Effector CD8-positive, alpha-beta T cell (primary cell): ENCODE data around the gene ZNF439.
A peak's percentile ranks its signal among the peaks of the same experiment; 100 is the strongest.
"Not testable (repeated sequence)": the region's sequence is repeated elsewhere in the genome, so short reads cannot be mapped to it uniquely, and the experiment has no call there.

Experiments
- DNase-seq: peaks from one replicate; lab custom pipeline; 2025; lab: John Stamatoyannopoulos, UW
- total RNA-seq, 4 experiments: gene quantifications; one replicate each; lab custom pipeline; 2026; lab: John Stamatoyannopoulos, UW

The ZNF439 gene
- total RNA-seq: 4.9 to 28.3 (median 18.1) reads per million in 4 experiments

DNA sequence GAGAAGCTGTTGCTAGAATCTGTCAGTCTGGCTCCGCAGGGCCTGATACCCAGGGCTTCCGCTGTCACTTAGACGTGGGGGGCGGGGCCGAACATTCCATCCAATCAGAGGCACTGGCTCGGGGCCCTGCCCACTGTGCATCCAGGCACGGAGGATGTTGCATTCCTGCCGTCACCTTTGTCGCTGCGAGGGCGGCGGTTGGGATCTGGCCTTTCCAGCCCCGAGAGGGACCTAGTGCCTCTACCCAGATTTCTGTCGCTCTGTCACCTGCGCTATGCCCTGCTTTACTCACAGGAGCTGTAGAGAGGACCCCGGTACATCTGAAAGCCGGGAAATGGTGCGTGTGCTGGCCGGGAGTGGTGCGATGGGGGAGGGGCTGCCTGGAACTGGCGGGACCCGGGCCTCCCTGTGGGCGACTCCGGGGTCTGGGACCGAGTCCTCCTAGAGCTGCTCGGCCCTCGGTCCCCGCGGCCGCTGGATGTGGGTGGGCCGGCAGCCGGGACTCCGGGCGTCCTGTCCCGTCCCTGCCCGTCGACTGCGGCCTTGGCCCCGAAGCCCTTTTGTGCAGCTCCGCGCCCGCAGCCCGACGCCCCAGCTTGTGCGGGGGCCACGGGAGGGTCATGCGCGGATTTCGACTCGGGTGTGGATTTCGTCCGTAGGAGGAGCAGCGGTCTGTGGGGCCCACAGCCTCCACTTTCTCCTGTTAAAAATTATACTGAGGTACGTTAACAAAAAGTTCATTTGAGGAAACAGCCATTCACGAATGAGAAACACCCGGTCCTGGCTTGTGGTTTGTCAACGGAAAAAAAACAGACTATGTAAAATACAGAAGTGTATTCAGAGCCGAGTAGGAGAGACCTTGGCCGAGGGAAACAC, at the start of gene ZNF439:
ZNF439 (plus strand) TSS at position 133 of the 876 bp plus-strand sequence; CDS start at position 275, 142 bp downstream.
- peak; percentile 91 for DNase-seq

DNA sequence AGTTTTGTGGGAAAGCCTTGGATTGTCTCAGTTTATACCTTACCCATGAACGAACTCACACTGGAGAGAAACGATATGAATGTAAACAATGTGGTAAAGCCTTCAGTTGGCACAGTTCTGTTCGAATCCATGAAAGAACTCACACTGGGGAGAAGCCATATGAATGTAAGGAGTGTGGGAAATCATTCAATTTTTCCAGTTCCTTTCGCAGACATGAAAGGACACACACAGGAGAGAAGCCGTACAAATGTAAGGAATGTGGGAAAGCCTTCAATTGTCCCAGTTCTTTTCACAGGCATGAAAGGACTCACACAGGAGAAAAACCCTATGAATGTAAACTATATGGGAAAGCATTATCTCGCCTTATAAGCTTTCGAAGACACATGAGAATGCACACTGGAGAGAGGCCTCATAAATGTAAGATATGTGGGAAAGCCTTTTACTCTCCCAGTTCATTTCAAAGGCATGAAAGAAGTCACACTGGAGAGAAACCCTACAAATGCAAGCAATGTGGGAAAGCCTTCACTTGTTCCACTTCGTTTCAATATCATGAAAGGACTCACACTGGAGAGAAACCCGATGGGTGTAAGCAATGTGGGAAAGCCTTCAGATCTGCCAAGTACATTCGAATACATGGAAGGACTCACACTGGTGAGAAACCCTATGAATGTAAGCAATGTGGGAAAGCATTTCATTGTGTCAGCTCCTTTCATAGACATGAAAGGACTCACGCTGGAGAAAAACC, 42.0 kb upstream of the ZNF439 start:
- no peak for DNase-seq

DNA sequence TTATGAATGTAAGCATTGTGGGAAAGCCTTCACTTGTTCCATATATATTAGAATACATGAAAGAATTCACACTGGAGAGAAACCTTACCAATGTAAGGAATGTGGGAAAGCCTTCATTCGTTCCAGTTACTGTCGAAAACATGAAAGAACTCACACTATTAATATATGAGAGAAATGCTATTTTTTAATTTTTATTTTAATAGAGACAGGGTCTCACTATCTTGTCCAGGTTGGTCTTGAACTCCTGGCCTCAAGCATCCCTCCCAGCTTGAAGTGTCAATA, 41.5 kb upstream of the ZNF439 start:
- no peak for DNase-seq

DNA sequence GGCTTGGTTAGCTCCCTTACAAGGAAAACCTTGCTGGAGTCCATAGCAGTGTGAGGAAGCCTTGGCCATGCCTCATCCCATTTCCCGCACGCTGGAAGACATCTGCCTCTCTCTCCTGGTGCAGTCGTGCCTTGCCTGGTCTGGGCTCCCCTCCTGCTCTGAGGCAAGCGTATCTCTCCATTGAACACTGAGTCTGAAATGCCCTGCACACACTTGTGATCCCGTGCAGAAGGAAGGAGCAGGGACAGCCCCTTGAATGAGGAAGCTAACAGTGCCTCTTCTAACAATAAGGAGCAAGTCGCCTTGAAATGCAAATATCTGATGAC, 34.9 kb upstream of the ZNF439 start:
- no peak for DNase-seq

DNA sequence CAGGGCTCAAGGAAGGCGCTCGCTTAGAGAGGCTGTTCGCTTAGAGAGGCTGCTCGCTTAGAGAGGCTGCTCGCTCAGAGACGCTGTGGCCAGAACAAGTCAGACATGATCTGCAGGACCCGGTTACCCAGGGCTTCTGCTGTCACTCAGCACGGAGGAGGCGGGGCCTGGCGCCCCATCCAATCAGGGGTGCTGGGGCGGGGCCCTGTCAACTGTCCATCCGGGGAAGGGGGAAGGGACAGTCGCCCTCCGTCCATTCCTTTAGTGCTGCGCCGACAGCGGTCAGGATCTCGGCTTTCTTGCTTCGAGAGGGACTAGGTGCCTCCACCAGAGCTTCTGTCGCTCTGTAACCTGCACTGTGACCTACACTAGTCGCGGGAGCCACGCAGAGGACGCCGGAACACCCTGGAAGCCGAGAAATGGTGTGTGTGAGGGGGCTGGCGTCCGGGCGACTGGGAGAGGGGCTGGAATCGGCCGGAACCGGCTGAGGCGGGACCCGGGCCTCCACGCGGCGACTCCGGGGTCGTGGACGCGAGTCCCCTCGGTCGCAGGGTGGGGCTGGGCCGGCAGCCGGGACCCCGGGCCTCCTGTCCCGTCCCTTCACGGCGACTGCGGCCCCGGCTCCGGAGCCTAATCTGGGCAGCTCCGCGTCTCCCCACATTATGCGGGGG, 34.4 kb upstream of the ZNF439 start, which contains the start of gene ZNF440:
ZNF440 (plus strand) TSS at position 245 of the 671 bp plus-strand sequence; CDS start at position 420, 175 bp downstream.
- peak; percentile 78 for DNase-seq

DNA sequence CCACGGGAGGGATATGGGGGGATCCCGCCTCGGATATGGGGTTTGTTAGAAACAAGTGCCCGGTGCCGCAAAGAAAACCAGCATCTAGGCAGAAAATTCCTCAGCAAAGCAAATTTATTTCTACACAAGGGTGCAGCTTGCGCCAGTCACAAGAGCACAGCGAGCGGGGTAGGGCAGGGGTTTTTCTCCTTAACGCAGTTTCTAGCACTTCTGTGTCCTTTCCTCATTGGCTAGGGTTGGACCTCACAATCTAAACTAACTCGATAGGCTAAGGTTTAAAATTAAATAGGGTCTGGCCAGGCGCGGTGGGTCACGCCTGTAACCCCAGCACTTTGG, 33.9 kb upstream of the ZNF439 start:
- no peak for DNase-seq

DNA sequence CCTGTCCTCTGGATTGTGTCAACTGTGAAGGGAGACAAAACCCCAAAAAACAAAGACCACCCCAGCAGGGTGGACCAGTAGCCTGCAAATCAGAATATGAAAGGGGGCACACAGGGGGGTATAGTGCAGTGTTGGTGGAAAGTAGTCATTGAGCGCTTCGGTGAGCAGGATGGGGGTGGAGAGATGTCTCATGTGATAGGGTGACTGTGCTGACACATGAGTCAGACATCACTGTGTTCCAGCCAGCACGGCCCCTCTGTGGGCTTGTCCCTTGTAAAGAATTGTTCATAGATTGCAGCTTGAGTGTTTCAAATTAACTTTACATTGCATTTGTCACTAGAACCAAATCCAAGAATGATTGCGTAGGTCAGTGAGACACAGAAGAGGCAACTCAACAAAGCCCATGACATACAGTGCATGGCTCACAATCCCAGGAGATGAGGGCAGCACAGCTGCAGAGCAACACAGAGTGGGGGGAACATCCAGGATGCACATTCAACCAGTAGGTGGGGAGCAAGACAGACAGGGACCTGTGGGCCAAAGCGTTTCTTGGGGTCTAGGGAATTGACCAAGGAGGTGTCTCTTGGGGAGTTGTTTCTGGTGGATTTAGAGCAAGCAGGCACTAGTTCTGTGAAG, 26.9 kb upstream of the ZNF439 start:
- no peak for DNase-seq

DNA sequence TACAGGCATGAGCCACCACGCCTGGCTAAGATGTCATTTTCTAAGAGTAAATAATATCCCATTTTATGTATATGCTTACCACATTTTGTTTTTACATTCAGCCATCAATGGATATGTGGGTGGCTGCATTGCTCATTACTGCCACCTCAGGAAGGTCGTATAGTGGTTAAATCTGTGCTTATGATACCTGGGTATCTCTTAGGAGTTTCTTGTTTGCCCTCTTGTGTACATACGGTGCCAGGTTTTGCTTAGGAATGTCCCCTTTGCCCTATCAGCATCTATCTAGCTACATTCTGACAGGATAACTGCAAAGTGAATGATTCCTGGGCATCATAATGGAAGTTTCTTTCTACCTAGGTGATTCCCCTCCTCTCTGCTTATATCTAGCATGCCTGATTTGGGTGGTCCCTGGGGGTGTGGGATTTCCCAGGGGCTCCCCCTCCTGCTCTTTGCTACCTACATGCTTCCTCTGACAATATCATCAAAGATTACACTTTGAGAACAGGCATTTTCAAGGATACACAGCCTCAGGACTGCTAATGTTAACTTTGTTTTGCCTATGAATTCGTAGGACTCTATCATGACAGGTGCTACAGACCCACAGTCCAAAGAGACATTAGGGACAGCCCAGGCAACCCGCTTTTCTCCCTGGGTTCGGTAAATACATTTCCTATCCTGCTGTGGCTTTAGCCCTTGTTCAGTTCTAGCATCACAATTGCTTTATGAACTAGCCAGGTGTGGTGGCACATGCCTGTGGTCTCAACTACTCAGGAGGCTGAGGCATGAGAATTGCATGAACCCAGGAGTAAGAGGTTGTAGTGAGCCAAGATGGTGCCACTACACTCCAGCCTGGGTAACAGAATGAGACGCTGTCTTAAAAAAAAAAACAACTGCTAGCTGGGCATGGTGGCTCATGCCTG, 19.3 kb upstream of the ZNF439 start:
- not testable (repeated sequence) for DNase-seq

DNA sequence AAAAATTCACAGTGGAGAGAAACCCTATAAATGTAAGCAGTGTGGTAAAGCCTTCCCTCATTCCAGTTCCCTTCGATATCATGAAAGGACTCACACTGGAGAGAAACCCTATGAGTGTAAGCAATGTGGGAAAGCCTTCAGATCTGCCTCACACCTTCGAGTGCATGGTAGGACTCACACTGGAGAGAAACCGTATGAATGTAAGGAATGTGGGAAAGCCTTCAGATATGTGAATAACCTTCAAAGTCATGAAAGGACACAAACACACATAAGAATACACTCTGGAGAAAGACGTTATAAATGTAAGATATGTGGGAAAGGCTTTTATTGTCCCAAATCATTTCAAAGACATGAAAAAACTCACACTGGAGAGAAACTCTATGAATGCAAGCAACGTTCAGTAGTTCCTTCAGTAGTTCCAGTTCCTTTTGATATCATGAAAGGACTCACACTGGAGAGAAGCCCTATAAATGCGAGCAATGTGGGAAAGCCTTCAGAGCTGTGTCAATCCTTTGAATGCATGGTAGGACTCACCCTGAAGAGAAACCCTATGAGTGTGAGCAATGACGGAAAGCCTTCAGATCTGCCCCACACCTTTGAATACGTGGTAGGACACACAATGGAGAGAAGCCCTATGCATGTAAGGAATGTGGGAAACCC, 16.1 kb upstream of the ZNF439 start:
- DNase-seq: no peak

DNA sequence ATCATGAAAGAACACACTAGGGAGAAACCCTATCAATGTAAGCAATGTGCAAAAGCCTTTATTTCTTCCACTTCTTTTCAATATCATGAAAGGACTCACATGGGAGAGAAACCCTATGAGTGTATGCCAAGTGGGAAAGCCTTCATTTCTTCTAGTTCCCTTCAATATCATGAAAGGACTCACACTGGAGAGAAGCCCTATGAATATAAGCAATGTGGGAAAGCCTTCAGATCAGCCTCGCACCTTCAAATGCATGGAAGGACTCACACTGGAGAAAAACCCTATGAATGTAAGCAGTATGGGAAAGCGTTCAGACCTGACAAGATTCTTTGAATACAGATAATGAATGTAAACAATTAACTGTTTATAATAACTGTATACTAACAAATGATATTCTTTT, 15.0 kb upstream of the ZNF439 start:
- DNase-seq: no peak

DNA sequence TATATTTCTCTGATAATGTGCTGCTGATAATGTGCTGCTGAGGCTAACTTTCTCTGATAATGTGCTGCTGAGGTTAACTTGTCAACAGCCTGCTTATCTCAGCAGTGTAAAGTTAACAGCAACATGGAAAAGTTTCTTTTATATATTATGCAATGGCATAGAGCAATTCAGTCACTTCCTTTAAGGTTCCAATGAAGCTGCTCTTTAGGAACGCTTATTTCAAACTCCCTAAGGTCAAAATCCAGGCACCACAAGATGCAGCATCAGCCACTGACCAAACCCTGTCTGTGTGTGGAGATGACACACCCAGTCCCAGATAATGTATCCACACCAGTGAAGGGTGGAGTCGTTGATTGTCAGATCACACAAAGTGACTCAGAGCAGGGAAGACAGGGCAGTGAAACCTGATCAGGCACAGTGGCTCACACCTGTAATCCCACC, 12.9 kb upstream of the ZNF439 start:
- not testable (repeated sequence) for DNase-seq

DNA sequence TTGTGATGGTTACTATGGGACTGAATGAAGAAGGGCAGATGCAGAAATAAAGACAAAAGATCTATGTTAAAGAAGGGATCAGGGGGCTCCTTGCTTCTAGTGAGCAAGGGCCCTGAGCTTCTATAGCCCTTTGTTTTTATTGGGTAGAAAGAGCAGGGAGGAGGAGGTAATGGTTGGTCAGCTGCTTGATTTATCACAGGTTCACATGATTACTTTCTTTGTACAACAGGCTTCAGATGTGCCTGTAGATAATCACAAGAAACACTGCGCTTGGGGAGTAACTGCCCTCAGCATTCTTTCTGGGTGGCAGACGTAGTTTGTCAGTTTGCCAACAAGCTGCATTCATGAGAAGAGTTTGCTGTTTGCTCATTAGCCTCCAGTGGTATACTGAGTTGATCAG, 4.8 kb upstream of the ZNF439 start:
- DNase-seq: no peak

DNA sequence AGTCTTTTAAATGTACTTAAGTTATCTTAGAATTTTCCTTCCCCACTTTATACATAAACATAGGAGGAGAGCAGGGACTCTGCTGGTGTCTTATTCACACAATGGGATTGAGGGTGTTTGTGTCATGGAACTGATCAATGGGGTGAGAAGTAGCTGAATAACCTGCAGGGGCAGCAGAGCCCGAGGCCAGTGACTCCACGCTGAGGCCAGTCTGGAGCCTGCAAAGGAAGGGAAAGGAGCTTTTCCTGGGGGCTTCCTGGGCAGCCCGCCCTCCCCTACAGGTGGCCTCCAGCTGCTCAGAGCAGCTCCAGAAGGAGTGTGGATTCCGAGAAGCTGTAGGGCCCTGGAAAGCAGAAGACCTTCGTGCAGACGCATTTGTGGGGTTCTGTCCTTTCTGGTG, 911 bp upstream of the ZNF439 start:
- not testable (repeated sequence) for DNase-seq

DNA sequence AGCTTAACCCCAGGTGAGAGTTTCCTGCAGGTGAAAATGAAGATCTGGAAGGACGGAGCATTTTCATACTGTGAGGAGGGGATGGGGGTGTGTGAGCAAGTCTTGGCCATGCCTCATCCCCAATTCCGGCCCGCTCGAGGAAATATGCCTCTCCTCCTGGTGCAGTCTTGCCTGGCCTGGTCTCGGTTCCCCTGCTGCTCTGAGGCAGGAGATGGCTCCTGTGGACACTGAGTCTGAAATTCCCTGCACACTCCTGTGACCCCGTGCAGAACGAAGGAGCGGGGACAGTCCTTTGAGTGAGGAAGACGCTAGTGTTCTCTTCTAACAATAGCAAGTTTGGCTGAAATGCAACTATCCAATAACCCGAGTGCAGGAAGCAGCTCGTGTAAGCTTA, 329 bp upstream of the ZNF439 start:
- DNase-seq: no peak

DNA sequence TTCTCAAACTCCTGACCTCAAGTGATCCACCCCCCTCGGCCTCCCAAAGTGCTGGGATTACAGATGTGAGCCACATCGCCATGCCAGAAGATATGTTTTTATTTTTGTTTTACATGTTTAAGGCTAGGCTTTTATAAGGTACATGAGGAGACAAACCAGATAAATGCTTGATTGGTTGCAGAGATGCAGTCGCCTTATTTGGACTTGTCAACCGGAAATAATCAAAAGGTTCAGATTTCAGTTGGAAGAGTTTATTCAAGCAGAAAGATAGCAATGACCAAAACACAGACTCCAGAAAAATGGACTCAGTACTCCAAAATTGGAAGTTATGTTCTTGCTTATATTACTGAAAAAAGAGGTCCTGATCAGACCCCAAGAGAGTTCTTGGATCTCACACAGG, 1.8 kb downstream of the ZNF439 start:
- DNase-seq: not testable (repeated sequence)

DNA sequence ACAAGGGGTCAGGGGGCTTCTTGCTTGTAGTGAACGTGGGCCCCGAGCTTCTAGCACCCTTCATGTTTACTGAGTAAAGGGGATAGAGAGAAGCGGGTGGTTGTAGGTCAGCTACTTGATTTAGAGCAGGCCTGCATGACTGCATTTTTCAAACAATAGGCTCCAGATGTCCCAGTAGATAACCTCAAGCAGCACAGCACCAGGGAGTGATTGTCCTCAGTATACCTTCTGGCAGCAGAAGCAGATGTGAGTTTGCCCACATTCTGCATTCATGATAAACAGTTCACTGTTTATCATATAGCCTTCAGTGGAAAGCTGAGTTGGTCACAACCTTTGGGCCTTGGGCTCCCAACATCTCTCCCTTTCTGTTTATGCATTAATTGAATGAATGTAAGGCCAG, 4.8 kb downstream of the ZNF439 start:
- DNase-seq: no peak

DNA sequence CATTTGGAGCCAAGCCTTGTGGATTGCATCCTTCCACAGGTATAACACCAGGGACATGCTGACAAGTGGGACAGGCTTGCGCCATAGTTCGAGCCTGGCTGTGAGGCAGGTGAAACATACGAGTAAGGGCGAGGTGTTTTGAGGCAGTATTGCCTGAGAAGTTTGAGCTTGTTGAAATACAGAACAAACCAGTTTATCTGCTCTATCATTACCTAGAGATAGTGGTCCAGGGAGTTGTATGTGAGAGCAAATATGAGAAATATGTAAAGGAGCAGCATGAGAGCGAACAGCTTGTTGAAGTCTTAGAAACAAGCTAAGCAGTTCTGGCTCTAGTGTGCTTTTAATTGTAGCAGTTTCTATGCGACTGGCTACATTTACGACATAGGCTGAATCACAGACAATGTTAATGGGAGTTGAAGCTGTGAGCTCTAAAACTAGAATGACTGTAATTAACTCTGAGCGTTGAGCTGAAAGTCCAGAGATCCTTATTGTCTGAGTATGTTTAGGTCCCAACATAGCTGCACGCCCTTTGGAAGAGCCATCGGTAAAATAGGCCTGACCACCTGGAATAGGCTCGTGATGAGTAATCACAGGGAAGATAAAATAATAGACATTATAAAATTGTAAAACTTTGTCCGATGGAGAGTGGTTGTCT, 8.2 kb downstream of the ZNF439 start:
- no peak for DNase-seq

DNA sequence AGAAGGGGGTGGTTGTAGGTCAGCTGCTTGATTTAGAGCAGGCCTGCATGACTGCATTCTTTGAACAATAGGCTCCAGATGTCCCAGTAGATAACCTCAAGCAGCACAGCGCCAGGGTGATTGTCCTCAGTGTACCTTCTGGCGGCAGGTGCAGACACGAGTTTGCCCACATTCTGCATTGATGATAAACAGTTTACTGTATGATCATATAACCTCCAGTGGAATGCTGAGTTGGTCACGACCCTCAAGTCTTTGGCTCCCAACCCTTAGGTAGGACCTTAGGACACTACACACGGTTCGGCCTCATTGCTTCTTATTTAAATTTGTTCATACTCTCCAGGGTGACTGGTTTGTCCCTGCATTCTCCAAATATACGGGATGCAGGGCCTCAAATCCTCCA, 12.2 kb downstream of the ZNF439 start:
- DNase-seq: no peak

DNA sequence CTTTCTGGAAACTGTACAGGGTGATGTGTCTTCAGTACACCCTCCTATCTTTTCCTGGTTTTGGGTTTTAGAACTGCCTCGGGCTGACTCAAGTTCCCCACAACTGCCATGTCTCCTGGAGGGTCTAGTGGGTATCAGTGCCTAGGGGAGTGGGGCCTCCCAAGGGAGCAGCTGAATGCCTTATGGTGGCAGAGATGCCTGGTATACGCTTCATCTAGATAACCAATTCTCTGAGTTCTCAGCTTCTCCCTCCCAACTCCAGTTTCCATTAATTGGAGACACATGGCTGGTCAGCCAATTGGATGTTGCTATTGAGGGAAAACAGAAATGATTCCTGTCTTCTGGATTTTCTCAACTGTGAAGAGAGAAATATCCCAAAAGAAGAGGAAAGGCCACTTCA, 12.8 kb downstream of the ZNF439 start:
- DNase-seq: no peak

DNA sequence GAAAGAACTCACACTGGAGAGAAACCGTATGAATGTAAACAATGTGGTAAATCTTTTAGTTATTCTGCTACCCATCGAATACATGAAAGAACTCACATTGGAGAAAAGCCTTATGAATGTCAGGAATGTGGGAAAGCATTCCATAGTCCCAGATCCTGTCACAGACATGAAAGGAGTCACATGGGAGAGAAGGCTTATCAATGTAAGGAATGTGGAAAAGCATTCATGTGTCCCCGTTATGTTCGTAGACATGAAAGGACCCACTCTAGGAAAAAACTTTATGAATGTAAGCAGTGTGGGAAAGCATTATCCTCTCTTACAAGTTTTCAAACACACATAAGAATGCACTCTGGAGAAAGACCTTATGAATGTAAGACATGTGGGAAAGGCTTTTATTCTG, 19.2 kb downstream of the ZNF439 start:
- DNase-seq: not testable (repeated sequence)
